ENCODE measurements around the gene AKR1D1. TPM values are rescaled to one million over a fixed set of nuclear protein-coding genes. Genes with fewer than 3 reads are reported as not detected.
"Not testable (repeated sequence)": the region's sequence is repeated elsewhere in the genome, so short reads cannot be mapped to it uniquely, and the experiment has no call there.

The AKR1D1 gene
- total RNA-seq, 4 donors from 2014 or later = not detected

- H3K4me1 ChIP-seq = peaks cover 0 to 2% (median 0%) of the 10 kb centered on the region in 4 donors
- no peak for DNase-seq
- no peak overlapping the region for H3K4me3 ChIP-seq
- whole genome bisulfite sequencing, 2 donors (ENCODE audit: low coverage in 1 of 2) = 73 to 78% methylated on average over 2 to 3 of the region's 3 CpGs
- in situ Hi-C loops (cut with MboI; ENCODE audit: low pct_ligation_motif_present in 1 of 4, low pct_unique_long_range_greater_than_20kb in 1 of 4, low sequenced_read_pairs in 3 of 4) = no loop called here
- no peaks in the 10 kb centered on the region for H3K27me3 ChIP-seq
- intact Hi-C loops (cut with DNase I; ENCODE audit: low total_unique reads) = no loop called here
- H3K27ac ChIP-seq = no peak overlapping the region
- H3K9me3 ChIP-seq = no peaks in the 10 kb centered on the region
- no peak for TF ChIP-seq POLR2AphosphoS5 (IDR thresholded peaks at IDR 0.05)
- no peak for TF ChIP-seq EP300 (IDR thresholded peaks at IDR 0.05; ENCODE audit: low read depth)
- TF ChIP-seq CTCF (IDR thresholded peaks at IDR 0.05) = no peak
- no peak for TF ChIP-seq POLR2A (IDR thresholded peaks at IDR 0.05)
- no peaks in the 10 kb centered on the region for H3K36me3 ChIP-seq
Measured at GRCh38 chr7:138091032-138091431, 14.8 kb downstream of the AKR1D1 start.

GRCh38 chr7:138091840-138092239 lies 15.6 kb downstream of the AKR1D1 start:
- in situ Hi-C loops (cut with MboI; ENCODE audit: low pct_ligation_motif_present in 1 of 4, low pct_unique_long_range_greater_than_20kb in 1 of 4, low sequenced_read_pairs in 3 of 4); H3K36me3 ChIP-seq; H3K27ac ChIP-seq; H3K27me3 ChIP-seq; intact Hi-C loops (cut with DNase I; ENCODE audit: low total_unique reads); DNase-seq; H3K4me1 ChIP-seq; H3K4me3 ChIP-seq; H3K9me3 ChIP-seq: not testable (repeated sequence)
- 80 to 93% methylated on average over 2 of the region's 2 CpGs for whole genome bisulfite sequencing, 2 donors (ENCODE audit: low coverage in 1 of 2)

GRCh38 chr7:138092486-138093028 lies 16.3 kb downstream of the AKR1D1 start:
- 34 to 58% methylated on average over 6 of the region's 6 CpGs for WGBS, 2 donors (ENCODE audit: low coverage in 1 of 2)
- no peak for DNase-seq
- in situ Hi-C loops (cut with MboI; ENCODE audit: low pct_ligation_motif_present in 1 of 4, low pct_unique_long_range_greater_than_20kb in 1 of 4, low sequenced_read_pairs in 3 of 4) = no loop called here

GRCh38 chr7:138095972-138096935 lies 20.0 kb downstream of the AKR1D1 start:
- peak; percentile 18 for DNase-seq
- Histone ChIP-seq H3K4me1 (peaks cover 0 to 8% (median 0%) of the 10 kb centered on the region in 4 donors), H3K27ac (no peak overlapping the region), H3K36me3 (no peaks in the 10 kb centered on the region), H3K27me3 (no peaks in the 10 kb centered on the region), H3K4me3 (no peak overlapping the region), H3K9me3 (no peaks in the 10 kb centered on the region)
- intact Hi-C loops (cut with DNase I; ENCODE audit: low total_unique reads) = no loop called here
- in situ Hi-C loops (cut with MboI; ENCODE audit: low pct_ligation_motif_present in 1 of 4, low pct_unique_long_range_greater_than_20kb in 1 of 4, low sequenced_read_pairs in 3 of 4) = no loop called here
- WGBS, 2 donors (ENCODE audit: low coverage in 1 of 2) = 59 to 64% methylated on average over 7 to 8 of the region's 8 CpGs
- TF ChIP-seq EP300 (IDR thresholded peaks at IDR 0.05; ENCODE audit: low read depth) (no peak), POLR2A (IDR thresholded peaks at IDR 0.05) (no peak), CTCF (IDR thresholded peaks at IDR 0.05) (no peak), POLR2AphosphoS5 (IDR thresholded peaks at IDR 0.05) (no peak)

More at GRCh38 chr7:138092486-138093028, 16.3 kb downstream of the AKR1D1 start:
- Histone ChIP-seq H3K9me3 (no peaks in the 10 kb centered on the region), H3K4me1 (peaks cover 0 to 8% (median 0%) of the 10 kb centered on the region in 4 donors), H3K4me3 (no peak overlapping the region), H3K36me3 (no peaks in the 10 kb centered on the region), H3K27me3 (no peaks in the 10 kb centered on the region), H3K27ac (no peak overlapping the region)
- TF ChIP-seq CTCF (IDR thresholded peaks at IDR 0.05) (no peak), EP300 (IDR thresholded peaks at IDR 0.05; ENCODE audit: low read depth) (no peak), POLR2AphosphoS5 (IDR thresholded peaks at IDR 0.05) (peak in 1 of 3 donors; percentile 38)
- intact Hi-C loops (cut with DNase I; ENCODE audit: low total_unique reads) = no loop called here
